K562 (cell line): ENCODE measurements around the gene RARRES1.

Experiments used
- KLF16 ChIP-seq: IDR thresholded peaks from 2 replicates; pipeline ENCODE4 v1.6.1; 2016; ENCODE audit warnings: antibody characterized with exemption
- NELFE ChIP-seq: IDR thresholded peaks from 2 replicates; pipeline ENCODE4 v1.6.1; 2011; ENCODE audit warnings: mild to moderate bottlenecking; ENCODE audit not compliant: insufficient read depth, insufficient read length
- RBM39 ChIP-seq: fragments of 200-400 bp; formaldehyde crosslinking; optimal IDR thresholded peaks from 2 replicates; pipeline ENCODE3; 2018; ENCODE audit warnings: low read depth, low read length

DNA sequence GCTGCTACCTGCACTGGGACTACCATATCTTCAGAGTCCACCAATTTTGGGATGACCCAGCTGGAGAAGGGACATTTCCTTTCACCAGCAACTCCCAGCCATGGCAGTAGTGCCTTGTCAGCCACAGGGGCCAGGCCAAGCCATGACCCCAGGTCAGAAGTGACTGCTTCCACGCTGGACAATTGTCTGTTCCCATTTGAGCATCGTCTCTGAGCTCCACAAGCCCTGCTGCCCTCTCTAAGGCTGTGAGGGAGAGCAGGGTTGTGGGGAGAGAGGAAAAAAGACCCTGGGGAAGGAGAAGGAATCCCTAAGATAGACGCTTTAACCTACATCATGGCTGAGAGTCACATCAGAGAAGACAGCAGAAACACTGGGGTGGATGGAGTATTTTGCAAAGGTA, 7.4 kb upstream of the RARRES1 start:
- TF ChIP-seq KLF16 (no peak), RBM39 (no peak), NELFE (no peak)
